NT2/D1 (cell line): Measurements from ENCODE around the gene CDH4.

Source experiments
- YY1 ChIP-seq: IDR thresholded peaks from 2 replicates; pipeline ENCODE4 v1.6.1; 2011; ENCODE audit not compliant: insufficient read length, insufficient read depth
- ZNF274 ChIP-seq: IDR thresholded peaks from 2 replicates; pipeline ENCODE4 v1.6.1; 2011; ENCODE audit warnings: mild to moderate bottlenecking, low read depth, low read length

DNA sequence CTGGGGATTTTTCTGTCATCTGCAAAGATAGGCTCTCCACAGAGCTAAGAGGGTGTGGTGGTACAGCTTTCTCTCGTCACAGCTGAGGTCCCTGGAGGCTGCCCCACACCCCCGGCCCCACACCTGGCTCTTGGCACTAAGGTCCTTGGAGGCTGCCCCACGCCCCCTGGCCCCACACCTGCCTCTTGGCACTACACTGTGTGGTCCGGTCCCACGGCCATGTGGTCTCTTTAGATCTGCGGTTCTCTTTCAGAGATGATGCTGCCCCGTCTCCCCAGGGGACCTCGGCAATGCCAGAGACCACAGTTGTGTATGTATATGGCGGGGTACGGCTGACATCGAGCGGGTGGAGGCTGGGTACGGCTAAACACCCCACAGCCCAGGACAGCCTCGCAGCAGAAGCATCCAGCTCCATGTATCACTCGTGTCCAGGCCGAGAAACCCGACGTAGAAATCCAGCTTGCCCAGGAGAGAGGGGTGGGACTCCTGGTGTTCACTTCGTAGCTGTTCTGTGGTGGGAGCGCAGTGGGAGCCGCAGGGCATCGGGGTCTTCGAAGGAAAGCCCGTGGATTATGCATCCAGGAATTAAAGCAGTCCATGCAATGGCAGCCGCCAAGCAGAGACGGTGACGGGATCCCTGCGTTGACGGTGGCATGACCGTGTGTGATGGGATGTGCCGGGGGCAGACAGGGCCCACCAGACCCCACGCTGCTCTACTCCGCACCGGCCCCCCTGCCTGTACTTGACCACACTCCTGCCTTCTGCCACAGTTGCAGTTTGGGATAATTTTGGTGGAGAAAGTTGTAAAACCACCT, 292.1 kb downstream of the CDH4 start:
- TF ChIP-seq ZNF274: no peak
- no peak for TF ChIP-seq YY1
